Smooth muscle cell of the umbilical artery (primary cell): ENCODE measurements around the gene WDR38. TPM values are rescaled to one million over a fixed set of nuclear protein-coding genes. Genes with fewer than 3 reads are reported as not detected.

Experiments used
- total RNA-seq: library from RNA; depleted of rRNA; stranded (reverse); fragments of >200 nt; gene quantifications from 2 replicates; pipeline ENCODE4 v1.2.3, GENCODE V29; 2014

The WDR38 gene, protein sequence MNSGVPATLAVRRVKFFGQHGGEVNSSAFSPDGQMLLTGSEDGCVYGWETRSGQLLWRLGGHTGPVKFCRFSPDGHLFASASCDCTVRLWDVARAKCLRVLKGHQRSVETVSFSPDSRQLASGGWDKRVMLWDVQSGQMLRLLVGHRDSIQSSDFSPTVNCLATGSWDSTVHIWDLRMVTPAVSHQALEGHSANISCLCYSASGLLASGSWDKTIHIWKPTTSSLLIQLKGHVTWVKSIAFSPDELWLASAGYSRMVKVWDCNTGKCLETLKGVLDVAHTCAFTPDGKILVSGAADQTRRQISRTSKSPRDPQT
- not detected in 2 replicates for total RNA-seq

GRCh38 chr9:124852829-124853531 is at the start of gene WDR38:
Gene WDR38, plus strand, starts transcription at chr9:124853460. Its CDS starts 72 bp downstream, at chr9:124853532.

DNA sequence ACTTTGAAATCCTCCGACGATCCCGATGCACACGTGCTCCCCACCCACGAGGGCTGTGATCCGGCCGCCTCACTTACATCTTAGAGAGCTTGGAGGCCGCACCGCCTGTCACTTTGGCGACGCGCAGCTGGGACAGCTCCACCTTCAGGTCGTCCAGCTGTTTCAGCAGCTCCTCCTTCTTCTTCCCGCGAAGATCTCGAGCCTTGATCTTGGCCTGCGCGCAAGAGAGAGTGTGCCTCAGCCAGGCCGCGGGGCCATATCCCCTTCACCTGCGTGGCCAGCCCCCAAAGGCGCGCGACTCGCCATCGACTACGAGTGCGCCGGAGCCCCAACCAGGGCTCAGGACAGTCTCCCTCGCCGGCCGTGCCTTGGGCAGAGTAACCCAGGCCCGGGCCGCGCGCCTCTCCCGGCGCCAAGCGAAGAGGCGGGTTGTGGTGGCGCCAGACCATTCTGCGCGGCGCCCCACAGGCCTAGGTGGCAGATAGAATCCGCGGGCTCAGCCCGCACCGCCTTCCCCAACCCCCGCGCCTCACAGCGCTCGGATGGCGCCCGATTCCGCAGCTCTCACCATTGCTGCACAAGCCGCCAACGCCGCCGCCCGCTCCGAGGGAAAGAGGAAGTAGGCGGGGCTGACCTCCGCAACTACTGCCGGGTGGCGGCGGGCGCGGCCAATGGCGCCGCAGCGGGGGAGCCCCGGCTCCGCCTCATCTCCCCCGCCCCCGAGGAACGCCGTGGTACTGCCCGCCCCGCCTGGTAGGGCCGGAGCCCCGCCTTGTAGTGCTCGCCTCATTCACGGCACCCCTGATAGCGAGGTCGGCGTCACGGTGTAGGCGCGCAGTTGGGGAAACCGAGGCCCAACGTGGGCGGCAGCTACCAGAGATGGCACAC is 8.3 kb downstream of the WDR38 start, which contains the start of the genes ARPC5L and RPL35:
Gene ARPC5L, plus strand, starts transcription at position 789 of the 888 bp plus-strand sequence. CDS start 7,161 bp downstream, outside the sequence.
Gene RPL35, minus strand, starts transcription at position 616 of the 888 bp plus-strand sequence. Its CDS starts 45 bp downstream, at position 571.

Other genes starting within 250 kb of the WDR38 start
- gene NR6A1, start 82.1 kb upstream of the WDR38 start, total RNA-seq, result under 0.01 and 1.2 TPM in 2 replicates
- gene OLFML2A, start 76.3 kb upstream of the WDR38 start, total RNA-seq, result 2.1 TPM in 2 replicates
- gene RPL35, start 8.5 kb downstream of the WDR38 start, total RNA-seq, result 687 and 1,871 TPM in 2 replicates
- gene ARPC5L, start 8.7 kb downstream of the WDR38 start, total RNA-seq, result 13.7 and 14.8 TPM in 2 replicates
- 13.4 and 17.1 TPM in 2 replicates for gene GOLGA1, start 87.6 kb downstream of the WDR38 start, total RNA-seq